Measurements from ENCODE around the gene TUBB1. TPM values are rescaled to one million over a fixed set of nuclear protein-coding genes. Genes with fewer than 3 reads are reported as not detected.

TUBB1 gene
- total RNA-seq (1 to 10 TPM in 1 of 9 donors, under 1 TPM in 3, not detected in 5; 0.13 to 1.3 (median 0.34) TPM), polyA plus RNA-seq (under 1 TPM; 0.07 to 0.10 (median 0.08) TPM)
- long read RNA-seq, donor 1, result 0 reads
- long read RNA-seq, donor 2, result 0 reads
- long read RNA-seq, donor 3, result 0 reads
- long read RNA-seq, donor 4, result 0 reads
- long read RNA-seq, donor 5, result 0 reads
- long read RNA-seq, donor 6, result 0 reads
- long read RNA-seq, donor 7, partial matches to known transcripts, result 1,127 of 1,127 reads
- long read RNA-seq, donor 7, other reads (novel, unspliced or antisense), result 0 of 1,127 reads
- long read RNA-seq, donor 8, partial matches to known transcripts, result 0 of 1 reads
- long read RNA-seq, donor 8, other reads (novel, unspliced or antisense), result 0 of 1 reads
- long read RNA-seq, donor 9, result 0 reads
- long read RNA-seq, donor 10, result 0 reads

DNA sequence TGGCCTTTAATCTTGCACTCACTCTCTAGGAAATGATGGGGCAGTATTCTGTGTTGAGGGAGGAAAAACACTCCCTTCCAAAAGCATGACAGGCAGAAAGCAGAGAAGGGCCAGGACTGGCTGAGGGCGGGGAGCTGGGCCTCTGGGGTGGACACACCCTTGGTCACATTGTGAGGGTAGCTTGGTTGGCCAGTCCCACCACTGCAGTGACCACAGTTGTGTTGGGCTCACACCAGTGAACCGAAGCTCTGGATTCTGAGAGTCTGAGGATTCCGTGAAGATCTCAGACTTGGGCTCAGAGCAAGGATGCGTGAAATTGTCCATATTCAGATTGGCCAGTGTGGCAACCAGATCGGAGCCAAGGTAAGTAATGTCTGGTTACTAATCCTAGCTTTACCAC, at the start of gene TUBB1:
TSS of gene TUBB1 (plus strand) at position 213 of the 400 bp plus-strand sequence. CDS start at position 307, 94 bp downstream.
- peaks cover 0 to 17% of the 10 kb centered on the region in 2 donors for H3K4me1 ChIP-seq (replicated peaks in 1 of 2)
- H3K27ac ChIP-seq, result no peak within 1 kb of the TSS
- WGBS, 4 donors, result 97 to 98% (median 97%) methylated on average over 5 of the region's 5 CpGs
- no peaks in the 10 kb centered on the region for H3K9me3 ChIP-seq (replicated peaks in 1 of 3)
- H3K4me3 ChIP-seq, result no peak within 1 kb of the TSS
- no peak for TF ChIP-seq POLR2A (IDR thresholded peaks at IDR 0.05)
- TF ChIP-seq, protein P1, sequence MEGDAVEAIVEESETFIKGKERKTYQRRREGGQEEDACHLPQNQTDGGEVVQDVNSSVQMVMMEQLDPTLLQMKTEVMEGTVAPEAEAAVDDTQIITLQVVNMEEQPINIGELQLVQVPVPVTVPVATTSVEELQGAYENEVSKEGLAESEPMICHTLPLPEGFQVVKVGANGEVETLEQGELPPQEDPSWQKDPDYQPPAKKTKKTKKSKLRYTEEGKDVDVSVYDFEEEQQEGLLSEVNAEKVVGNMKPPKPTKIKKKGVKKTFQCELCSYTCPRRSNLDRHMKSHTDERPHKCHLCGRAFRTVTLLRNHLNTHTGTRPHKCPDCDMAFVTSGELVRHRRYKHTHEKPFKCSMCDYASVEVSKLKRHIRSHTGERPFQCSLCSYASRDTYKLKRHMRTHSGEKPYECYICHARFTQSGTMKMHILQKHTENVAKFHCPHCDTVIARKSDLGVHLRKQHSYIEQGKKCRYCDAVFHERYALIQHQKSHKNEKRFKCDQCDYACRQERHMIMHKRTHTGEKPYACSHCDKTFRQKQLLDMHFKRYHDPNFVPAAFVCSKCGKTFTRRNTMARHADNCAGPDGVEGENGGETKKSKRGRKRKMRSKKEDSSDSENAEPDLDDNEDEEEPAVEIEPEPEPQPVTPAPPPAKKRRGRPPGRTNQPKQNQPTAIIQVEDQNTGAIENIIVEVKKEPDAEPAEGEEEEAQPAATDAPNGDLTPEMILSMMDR (IDR thresholded peaks at IDR 0.05), result no peak
- no peaks in the 10 kb centered on the region for H3K27me3 ChIP-seq
- DNase-seq, result peak in 2 of 7 donors; percentile 13 to 41
- intact Hi-C loops (cut with DNase I), result no loop called here
- peaks cover 0 to 17% of the 10 kb centered on the region in 2 donors for H3K36me3 ChIP-seq (replicated peaks in 1 of 2)

DNA sequence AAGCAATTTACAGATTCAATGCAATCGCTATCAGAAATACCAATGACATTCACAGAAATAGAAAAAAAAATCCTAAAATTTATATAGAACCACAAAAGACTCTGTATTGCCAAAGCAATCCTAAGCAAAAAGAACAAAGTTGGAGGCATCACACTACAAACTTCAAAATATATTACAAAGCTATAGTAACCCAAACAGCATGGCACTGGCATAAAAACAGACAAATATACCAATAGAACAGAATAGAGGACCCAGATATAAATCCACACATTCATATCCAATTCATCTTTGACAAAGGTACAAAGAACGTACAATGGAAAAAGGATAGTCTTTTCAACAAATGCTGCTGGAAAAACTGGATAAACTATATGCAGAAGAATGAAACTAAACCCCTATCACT, 49.8 kb upstream of the TUBB1 start:
- intact Hi-C loops (cut with DNase I), result no loop called here
- Histone ChIP-seq H3K4me1 (replicated peaks in 1 of 2) (no peaks in the 10 kb centered on the region), H3K36me3 (replicated peaks in 1 of 2) (no peaks in the 10 kb centered on the region), H3K27me3 (no peaks in the 10 kb centered on the region), H3K4me3 (no peak overlapping the region), H3K27ac (no peak overlapping the region), H3K9me3 (replicated peaks in 1 of 3) (peaks cover 0 to 4% (median 0%) of the 10 kb centered on the region in 3 donors)
- no peak for DNase-seq
- TF ChIP-seq, protein P1 (IDR thresholded peaks at IDR 0.05), result no peak
- TF ChIP-seq POLR2A (IDR thresholded peaks at IDR 0.05), result no peak
- WGBS, 4 donors, result 57 to 94% (median 67%) methylated on average over 2 of the region's 2 CpGs

DNA sequence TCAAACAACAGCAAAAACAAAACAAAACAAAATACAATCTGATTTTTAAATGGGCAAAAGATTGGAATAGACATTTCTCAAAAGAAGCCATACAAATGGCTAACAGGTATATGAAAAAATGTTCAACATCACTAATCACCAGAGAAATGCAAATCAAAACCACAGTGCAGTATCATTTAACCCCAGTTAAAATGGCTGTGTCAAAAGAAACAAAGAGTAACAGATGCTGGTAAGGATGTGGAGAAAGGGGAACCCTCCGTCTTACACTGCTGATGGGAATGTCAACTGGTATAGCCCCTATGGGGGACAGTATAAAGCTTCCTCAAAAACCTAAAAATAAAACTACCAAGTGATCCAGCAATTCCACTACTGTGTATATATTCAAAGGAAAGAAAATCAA, 49.1 kb upstream of the TUBB1 start:
- DNase-seq, result no peak
- intact Hi-C loops (cut with DNase I), result no loop called here
- TF ChIP-seq, protein P1 (IDR thresholded peaks at IDR 0.05), result no peak
- TF ChIP-seq POLR2A (IDR thresholded peaks at IDR 0.05), result no peak
- Histone ChIP-seq H3K36me3 (replicated peaks in 1 of 2) (no peaks in the 10 kb centered on the region), H3K27me3 (no peaks in the 10 kb centered on the region), H3K4me3 (no peak overlapping the region), H3K4me1 (replicated peaks in 1 of 2) (no peaks in the 10 kb centered on the region), H3K9me3 (replicated peaks in 1 of 3) (peaks cover 0 to 4% (median 0%) of the 10 kb centered on the region in 3 donors), H3K27ac (no peak overlapping the region)
- 42 to 67% (median 60%) methylated on average over 1 of the region's 1 CpG for WGBS, 4 donors

DNA sequence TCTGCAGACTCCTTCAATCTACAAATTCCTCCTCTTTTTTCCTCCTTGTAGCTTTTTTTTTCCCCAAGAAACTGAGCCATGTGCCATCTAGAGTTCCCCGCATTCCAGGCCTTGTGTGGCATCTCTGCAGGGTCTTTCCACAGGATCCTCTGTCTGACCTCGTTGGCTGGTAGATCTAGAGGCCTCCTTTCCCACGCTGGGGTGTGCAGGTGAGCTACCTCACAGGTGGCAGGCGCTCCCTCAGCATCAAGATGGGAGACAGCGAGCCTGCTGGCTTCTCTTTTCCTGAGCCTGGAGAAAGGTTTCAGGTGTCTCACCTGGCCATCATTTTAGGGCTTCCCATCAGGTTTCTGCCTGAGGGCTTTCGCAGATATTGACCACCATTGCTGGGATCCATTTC, 47.8 kb upstream of the TUBB1 start:
- H3K36me3 ChIP-seq (replicated peaks in 1 of 2), result no peaks in the 10 kb centered on the region
- H3K27me3 ChIP-seq, result no peaks in the 10 kb centered on the region
- no peak for DNase-seq
- H3K4me3 ChIP-seq, result no peak overlapping the region
- TF ChIP-seq, protein P1 (IDR thresholded peaks at IDR 0.05), result no peak
- no peak for TF ChIP-seq POLR2A (IDR thresholded peaks at IDR 0.05)
- intact Hi-C loops (cut with DNase I), result no loop called here
- 76 to 84% (median 80%) methylated on average over 6 of the region's 6 CpGs for WGBS, 4 donors
- no peaks in the 10 kb centered on the region for H3K4me1 ChIP-seq (replicated peaks in 1 of 2)
- H3K27ac ChIP-seq, result no peak overlapping the region
- peaks cover 0 to 5% (median 4%) of the 10 kb centered on the region in 3 donors for H3K9me3 ChIP-seq (replicated peaks in 1 of 3)
